ENCODE results near the gene ACP2.
"Not testable (repeated sequence)": the region's sequence is repeated elsewhere in the genome, so short reads cannot be mapped to it uniquely, and the experiment has no call there.

Gene ACP2

GRCh38 chr11:47192111-47192510 lies 56.5 kb downstream of the ACP2 start:
- DNase-seq, result no peak

GRCh38 chr11:47191137-47191536 lies 57.5 kb downstream of the ACP2 start:
- not testable (repeated sequence) for DNase-seq
